Lower leg skin (tissue), 4 donors: ENCODE measurements around the gene PHLPP2. TPM values are rescaled to one million over a fixed set of nuclear protein-coding genes. Genes with fewer than 3 reads are reported as not detected.
"Not testable (repeated sequence)": the region's sequence is repeated elsewhere in the genome, so short reads cannot be mapped to it uniquely, and the experiment has no call there.

Experiments used
- DNase-seq, 2 donors: peaks; one replicate each; pipeline ENCODE4 v3.0.0-alpha.2; 2019; ENCODE audit warnings: low spot score in 2 of 2
- H3K4me3 ChIP-seq: fragments of 200-600 bp; sonication (generic); 2 replicates; pipeline ENCODE4 v1.5.1; 2017; ENCODE audit warnings: mild to moderate bottlenecking, low read depth; ENCODE audit not compliant: poor library complexity, severe bottlenecking
- CTCF ChIP-seq, 3 donors: fragments of 450-650 bp; IDR thresholded peaks; one replicate each; pipeline ENCODE4 v1.5.1; 2016; ENCODE audit warnings: antibody characterized with exemption in 3 of 3, mild to moderate bottlenecking in 3 of 3, moderate library complexity in 2 of 3
- POLR2A ChIP-seq, 2 donors: fragments of 450-650 bp; IDR thresholded peaks; one replicate each; pipeline ENCODE4 v1.6.1; 2016 to 2017; ENCODE audit warnings: antibody characterized with exemption in 2 of 2, mild to moderate bottlenecking in 1 of 2, moderate library complexity in 1 of 2
- WGBS, 2 donors: methylation state at CpG; one replicate each; pipeline ENCODE4 v1.1.5; 2018; 5-methylcytosine and 5-hydroxymethylcytosine counted together
- intact Hi-C: fragments of 100-400 bp; cut with DNase I; formaldehyde crosslinking; loops from one replicate; pipeline ENCODE4 v1.15.0; 2023; ENCODE audit warnings: low total_unique reads
- total RNA-seq, 4 donors: library from RNA; depleted of rRNA; stranded (reverse); fragments of >200 nt; gene quantifications; one replicate each; pipeline ENCODE4 v1.1.0, GENCODE V29; 2016

PHLPP2 gene
- total RNA-seq, 4 donors from 2014 or later, result 2.0 to 4.9 (median 4.1) TPM

- intact Hi-C loops, result no loop called here
- TF ChIP-seq POLR2A (IDR thresholded peaks at IDR 0.05), result no peak
- no peak for TF ChIP-seq CTCF (IDR thresholded peaks at IDR 0.05)
- 88 to 91% methylated on average over 4 of the region's 4 CpGs for WGBS, 2 donors
- DNase-seq, result no peak
- H3K4me3 ChIP-seq, result no peak overlapping the region
Measured at GRCh38 chr16:71700831-71701230, 23.7 kb downstream of the PHLPP2 start.

GRCh38 chr16:71698491-71698890 is 26.0 kb downstream of the PHLPP2 start:
- no peak for TF ChIP-seq CTCF (IDR thresholded peaks at IDR 0.05)
- TF ChIP-seq POLR2A (IDR thresholded peaks at IDR 0.05), result no peak
- intact Hi-C loops, result no loop called here
- 97 to 98% methylated on average over 3 of the region's 3 CpGs for WGBS, 2 donors
- H3K4me3 ChIP-seq, result no peak overlapping the region
- DNase-seq, result no peak

- no peak for TF ChIP-seq POLR2A (IDR thresholded peaks at IDR 0.05)
- TF ChIP-seq CTCF (IDR thresholded peaks at IDR 0.05), result no peak
- intact Hi-C loops, result no loop called here
- DNase-seq, result no peak
- H3K4me3 ChIP-seq, result no peak overlapping the region
- 95% methylated on average over 5 of the region's 5 CpGs for WGBS, 2 donors
Measured at GRCh38 chr16:71693164-71693563, 31.3 kb downstream of the PHLPP2 start.

GRCh38 chr16:71689901-71690300 is 34.6 kb downstream of the PHLPP2 start:
- no peak overlapping the region for H3K4me3 ChIP-seq
- no peak for DNase-seq
- intact Hi-C loops, result no loop called here
- TF ChIP-seq POLR2A (IDR thresholded peaks at IDR 0.05) (no peak), CTCF (IDR thresholded peaks at IDR 0.05) (no peak)
- WGBS, 2 donors, result 0 to 76% methylated on average over 1 of the region's 1 CpG

- WGBS, 2 donors, result 68 to 79% methylated on average over 3 of the region's 3 CpGs
- intact Hi-C loops, result no loop called here
- DNase-seq, result no peak
- no peak for TF ChIP-seq CTCF (IDR thresholded peaks at IDR 0.05)
- no peak for TF ChIP-seq POLR2A (IDR thresholded peaks at IDR 0.05)
- no peak overlapping the region for H3K4me3 ChIP-seq
Measured at GRCh38 chr16:71687861-71688260, 36.6 kb downstream of the PHLPP2 start.

GRCh38 chr16:71684280-71684679 is 40.2 kb downstream of the PHLPP2 start:
- DNase-seq, intact Hi-C loops, H3K4me3 ChIP-seq: not testable (repeated sequence)
- WGBS, 2 donors, result 96 to 98% methylated on average over 12 of the region's 12 CpGs
